ENCODE measurements around the gene EIF3K. TPM values are rescaled to one million over a fixed set of nuclear protein-coding genes. Genes with fewer than 3 reads are reported as not detected.
A peak's percentile ranks its signal among the peaks of the same experiment; 100 is the strongest.

EIF3K gene
- total RNA-seq, 2 donors from 2014 or later = 303 to 334 TPM

DNA sequence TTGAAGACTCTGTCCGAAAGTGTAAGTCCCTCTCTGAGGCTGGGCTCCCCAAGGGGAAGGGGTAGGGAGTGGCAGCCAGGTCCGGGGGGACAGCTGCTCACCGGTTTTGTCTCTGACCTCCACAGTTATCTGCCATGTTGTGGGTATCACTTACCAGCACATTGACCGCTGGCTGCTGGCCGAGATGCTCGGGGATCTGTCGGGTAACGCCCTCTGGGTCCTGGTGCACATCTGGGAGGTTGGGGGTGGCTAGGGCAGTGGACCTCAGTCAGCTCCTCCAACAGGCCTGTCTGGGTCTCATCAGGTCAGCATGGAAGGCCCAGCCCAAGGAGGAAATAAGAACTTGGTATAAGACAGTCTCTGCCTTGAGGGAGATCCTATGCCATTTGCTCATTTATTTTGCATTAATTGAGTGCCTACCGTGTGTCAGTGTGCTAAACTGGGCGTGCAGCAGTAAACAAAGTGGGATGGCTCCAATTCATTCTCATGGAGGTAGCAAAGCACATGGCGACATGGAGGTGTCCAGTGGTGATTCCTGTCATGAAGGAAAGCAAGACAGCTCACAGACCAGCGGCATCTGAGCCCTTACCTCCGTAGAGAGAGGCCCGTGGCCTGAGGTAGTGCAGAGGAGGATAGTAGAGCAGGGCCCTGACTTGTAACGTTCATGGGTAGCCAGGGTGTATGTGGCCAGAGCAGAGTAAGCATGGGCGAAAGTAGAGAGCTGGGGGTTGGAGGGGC is 13.7 kb downstream of the EIF3K start:
- Histone ChIP-seq H3K4me3 (ENCODE audit: low read length) (no peak overlapping the region), H3K36me3 (ENCODE audit: control insufficient read depth, insufficient read depth, low read length) (peaks cover 74% of the 10 kb centered on the region), H3K4me1 (ENCODE audit: control insufficient read depth, insufficient read depth, low read length) (no peaks in the 10 kb centered on the region), H3K27ac (ENCODE audit: low read depth, low read length) (no peak overlapping the region), H3K27me3 (ENCODE audit: control insufficient read depth, insufficient read depth, low read length, poor library complexity, severe bottlenecking) (no peaks in the 10 kb centered on the region), H3K9ac (ENCODE audit: extremely low read depth, low read length, poor library complexity, severe bottlenecking) (no peak overlapping the region), H3K9me3 (ENCODE audit: control insufficient read depth, low read length) (no peaks in the 10 kb centered on the region)
- Mint-ChIP-seq H3K4me1 (peaks cover 21% of the 10 kb centered on the region), H3K4me3 (no peak overlapping the region), H3K9me3 (no peaks in the 10 kb centered on the region), H3K36me3 (ENCODE audit: low read depth) (peaks cover 72% of the 10 kb centered on the region), H3K27me3 (ENCODE audit: insufficient read depth) (no peaks in the 10 kb centered on the region), H3K27ac (peak overlapping the region; percentile 45)
- WGBS, 2 experiments (ENCODE audit: insufficient coverage in 1 of 2, insufficient read length in 1 of 2) = 96 to 97% methylated on average over 9 to 16 of the region's 16 CpGs
- TF ChIP-seq CTCF (conservative IDR thresholded peaks at IDR 0.05) = no peak
- peak; percentile 46 for DNase-seq

DNA sequence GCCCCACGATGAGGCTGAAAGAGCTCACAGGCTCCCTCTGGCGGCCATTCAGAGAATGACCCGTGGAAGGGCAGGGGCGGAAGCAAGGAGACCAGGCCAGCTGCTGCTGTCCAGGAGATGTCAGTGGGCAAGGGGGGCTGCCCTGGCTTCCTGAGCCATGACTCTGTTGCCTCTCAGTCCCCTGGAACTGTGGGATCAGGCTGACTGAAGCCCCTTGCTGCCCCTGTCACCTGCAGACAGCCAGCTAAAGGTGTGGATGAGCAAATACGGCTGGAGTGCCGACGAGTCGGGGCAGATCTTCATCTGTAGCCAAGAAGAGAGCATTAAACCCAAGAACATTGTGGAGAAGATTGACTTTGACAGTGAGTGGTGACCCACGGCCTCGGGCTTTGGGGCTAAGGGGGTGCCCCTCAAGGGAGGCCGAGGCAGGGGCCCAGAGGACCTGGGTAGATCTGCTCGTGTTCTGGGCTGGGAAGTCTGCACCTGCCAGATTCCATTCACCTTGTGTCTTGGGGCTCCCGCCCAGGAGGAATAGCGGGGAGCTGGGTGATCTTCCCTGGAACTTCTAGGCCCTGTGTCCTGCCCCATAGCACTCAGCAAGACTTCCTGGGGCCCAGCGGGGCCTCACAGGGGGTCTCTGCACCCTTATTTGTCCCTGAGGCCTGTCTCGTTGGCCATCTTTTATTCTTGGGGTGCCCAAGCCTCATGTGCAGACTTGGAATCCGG is 15.9 kb downstream of the EIF3K start:
- WGBS, 2 experiments (ENCODE audit: insufficient coverage in 1 of 2, insufficient read length in 1 of 2) = 71 to 75% methylated on average over 16 to 17 of the region's 17 CpGs
- H3K4me1 ChIP-seq (ENCODE audit: control insufficient read depth, insufficient read depth, low read length) = no peaks in the 10 kb centered on the region
- H3K36me3 Mint-ChIP-seq (ENCODE audit: low read depth) = peaks cover 57% of the 10 kb centered on the region
- no peaks in the 10 kb centered on the region for H3K9me3 Mint-ChIP-seq
- H3K9ac ChIP-seq (ENCODE audit: extremely low read depth, low read length, poor library complexity, severe bottlenecking) = no peak overlapping the region
- peaks cover 56% of the 10 kb centered on the region for H3K36me3 ChIP-seq (ENCODE audit: control insufficient read depth, insufficient read depth, low read length)
- H3K9me3 ChIP-seq (ENCODE audit: control insufficient read depth, low read length) = no peaks in the 10 kb centered on the region
- H3K4me3 Mint-ChIP-seq = no peak overlapping the region
- H3K27ac ChIP-seq (ENCODE audit: low read depth, low read length) = no peak overlapping the region
- H3K27ac Mint-ChIP-seq = peak overlapping the region; percentile 90
- peaks cover 21% of the 10 kb centered on the region for H3K4me1 Mint-ChIP-seq
- no peak overlapping the region for H3K4me3 ChIP-seq (ENCODE audit: low read length)
- no peaks in the 10 kb centered on the region for H3K27me3 Mint-ChIP-seq (ENCODE audit: insufficient read depth)
- peak; percentile 97 for TF ChIP-seq CTCF (conservative IDR thresholded peaks at IDR 0.05)
- no peaks in the 10 kb centered on the region for H3K27me3 ChIP-seq (ENCODE audit: control insufficient read depth, insufficient read depth, low read length, poor library complexity, severe bottlenecking)
- peak; percentile 93 for DNase-seq

DNA sequence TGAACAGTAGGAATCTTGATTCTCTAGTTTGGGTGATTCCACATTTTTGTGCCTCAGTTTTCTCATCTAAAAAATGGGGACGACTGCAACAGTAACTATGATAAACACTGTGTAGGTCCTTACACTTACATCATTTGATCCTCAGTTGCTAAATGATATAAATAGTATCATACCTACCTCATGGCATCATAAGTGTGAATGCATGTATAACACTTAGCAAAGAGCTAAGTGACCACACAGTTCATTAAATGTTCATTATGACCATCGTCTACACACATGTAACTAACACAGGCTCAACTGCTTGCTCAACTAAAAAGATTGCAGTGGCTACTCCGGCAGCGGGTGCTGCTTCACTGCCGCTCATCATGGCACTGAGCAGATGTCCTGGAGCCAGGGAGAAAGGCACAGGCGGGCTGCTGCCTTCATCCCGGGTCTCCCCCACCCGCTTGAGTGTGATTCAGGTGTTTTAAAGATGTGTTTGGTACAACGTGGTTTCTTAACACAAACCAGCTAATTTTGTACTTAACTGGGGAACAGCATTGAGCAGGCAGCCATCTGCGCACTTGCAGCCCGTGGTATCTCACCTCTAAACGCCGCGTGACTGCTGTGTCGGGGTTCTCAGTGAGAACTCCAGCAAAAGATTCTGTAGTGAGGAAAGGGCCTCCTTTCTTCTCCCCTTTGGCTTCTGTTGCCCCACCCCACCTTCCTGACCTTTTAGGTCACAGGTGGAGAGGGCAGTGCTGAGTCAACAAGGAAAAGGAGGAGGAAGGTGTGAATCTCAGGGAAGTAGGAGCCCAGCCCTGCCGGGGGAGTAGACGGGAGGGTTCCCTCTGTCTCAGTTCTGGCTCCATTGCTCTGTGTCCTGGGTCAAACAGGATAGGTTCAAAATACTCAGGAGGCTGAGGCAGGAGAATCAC is 16.8 kb downstream of the EIF3K start:
- Histone ChIP-seq H3K27me3 (ENCODE audit: control insufficient read depth, insufficient read depth, low read length, poor library complexity, severe bottlenecking) (no peaks in the 10 kb centered on the region), H3K36me3 (ENCODE audit: control insufficient read depth, insufficient read depth, low read length) (peaks cover 49% of the 10 kb centered on the region), H3K4me3 (ENCODE audit: low read length) (no peak overlapping the region), H3K27ac (ENCODE audit: low read depth, low read length) (no peak overlapping the region), H3K9ac (ENCODE audit: extremely low read depth, low read length, poor library complexity, severe bottlenecking) (no peak overlapping the region), H3K9me3 (ENCODE audit: control insufficient read depth, low read length) (no peaks in the 10 kb centered on the region), H3K4me1 (ENCODE audit: control insufficient read depth, insufficient read depth, low read length) (no peaks in the 10 kb centered on the region)
- no peak for TF ChIP-seq CTCF (conservative IDR thresholded peaks at IDR 0.05)
- peak overlapping the region; percentile 70 for H3K27ac Mint-ChIP-seq
- no peaks in the 10 kb centered on the region for H3K9me3 Mint-ChIP-seq
- no peaks in the 10 kb centered on the region for H3K27me3 Mint-ChIP-seq (ENCODE audit: insufficient read depth)
- WGBS, 2 experiments (ENCODE audit: insufficient coverage in 1 of 2, insufficient read length in 1 of 2) = 89 to 93% methylated on average over 15 to 17 of the region's 17 CpGs
- peak; percentile 70 for DNase-seq
- no peak overlapping the region for H3K4me3 Mint-ChIP-seq
- peaks cover 21% of the 10 kb centered on the region for H3K4me1 Mint-ChIP-seq
- peaks cover 51% of the 10 kb centered on the region for H3K36me3 Mint-ChIP-seq (ENCODE audit: low read depth)
